GM23338 (cell line): ENCODE measurements around the gene CD69. TPM values are rescaled to one million over a fixed set of nuclear protein-coding genes. Genes with fewer than 3 reads are reported as not detected.

Experiments
- ATAC-seq: fragments of 200-7000 bp; cut with Tn5 transposase; 3 replicates; pipeline ENCODE4 v1.9.1; 2020
- DNase-seq: peaks from one replicate; pipeline ENCODE4 v3.0.0-alpha.2; 2015; ENCODE audit warnings: low spot score
- H2AFZ ChIP-seq: fragments of 200-600 bp; sonication (generic); 2 replicates; pipeline ENCODE4 v1.8.0; 2016; ENCODE audit warnings: antibody characterized with exemption, mild to moderate bottlenecking, moderate library complexity
- H3F3A ChIP-seq: fragments of 200-600 bp; sonication (generic); replicated peaks from 2 replicates; pipeline ENCODE4 v1.8.0; 2017; ENCODE audit warnings: antibody characterized with exemption, mixed run types, low read depth
- H3K27ac ChIP-seq: fragments of 200-600 bp; sonication (generic); 2 replicates; pipeline ENCODE4 v1.6.1; 2016; ENCODE audit warnings: low read depth
- H3K27me3 ChIP-seq: fragments of 200-600 bp; sonication (generic); 2 replicates; pipeline ENCODE4 v1.8.0; 2016; ENCODE audit warnings: mild to moderate bottlenecking, mixed run types, moderate library complexity; ENCODE audit not compliant: insufficient read depth
- H3K36me3 ChIP-seq: fragments of 200-600 bp; sonication (generic); 2 replicates; pipeline ENCODE4 v1.8.0; 2016; ENCODE audit warnings: mild to moderate bottlenecking; ENCODE audit not compliant: insufficient read depth
- H3K4me1 ChIP-seq: fragments of 200-600 bp; sonication (generic); 2 replicates; pipeline ENCODE4 v1.8.0; 2016; ENCODE audit warnings: mild to moderate bottlenecking, moderate library complexity; ENCODE audit not compliant: insufficient read depth
- H3K4me2 ChIP-seq: fragments of 200-600 bp; sonication (generic); 2 replicates; pipeline ENCODE4 v1.7.1; 2017; ENCODE audit warnings: mixed run types
- H3K4me3 ChIP-seq: fragments of 200-600 bp; sonication (generic); 2 replicates; pipeline ENCODE4 v1.6.1; 2016; ENCODE audit warnings: mixed run types
- H3K79me2 ChIP-seq: fragments of 200-600 bp; sonication (generic); replicated peaks from 2 replicates; pipeline ENCODE4 v1.8.0; 2017; ENCODE audit warnings: mild to moderate bottlenecking; ENCODE audit not compliant: insufficient read depth
- H3K9me2 ChIP-seq: fragments of 200-600 bp; sonication (generic); 2 replicates; pipeline ENCODE4 v1.8.0; 2017; ENCODE audit not compliant: insufficient read depth
- H4K20me1 ChIP-seq: fragments of 200-600 bp; sonication (generic); replicated peaks from 2 replicates; pipeline ENCODE4 v1.8.0; 2017; ENCODE audit warnings: mild to moderate bottlenecking; ENCODE audit not compliant: insufficient read depth
- H3K27ac Mint-ChIP-seq: 2 replicates; pipeline ENCODE4 v1.8.0; 2020; ENCODE audit warnings: inconsistent platforms, mild to moderate bottlenecking, moderate library complexity, mixed read lengths
- H3K27me3 Mint-ChIP-seq: 3 replicates; pipeline ENCODE4 v1.8.0; 2022; ENCODE audit warnings: low read depth, mild to moderate bottlenecking, moderate library complexity, mixed read lengths, inconsistent platforms; ENCODE audit not compliant: insufficient read depth, poor library complexity
- H3K36me3 Mint-ChIP-seq: 3 replicates; pipeline ENCODE4 v1.8.0; 2021; ENCODE audit warnings: low read depth, mild to moderate bottlenecking, inconsistent platforms, moderate library complexity, mixed read lengths
- H3K4me1 Mint-ChIP-seq: 3 replicates; pipeline ENCODE4 v1.8.0; 2020; ENCODE audit warnings: mild to moderate bottlenecking, inconsistent platforms, mixed read lengths
- H3K4me3 Mint-ChIP-seq: 3 replicates; pipeline ENCODE4 v1.8.0; 2021; ENCODE audit warnings: moderate library complexity, mild to moderate bottlenecking, inconsistent platforms, mixed read lengths
- H3K9me3 Mint-ChIP-seq: 3 replicates; pipeline ENCODE4 v1.8.0; 2020; ENCODE audit warnings: moderate library complexity, mild to moderate bottlenecking, inconsistent platforms, mixed read lengths
- CREB1 ChIP-seq: fragments of 250-450 bp; sonication (Bioruptor Pico); IDR thresholded peaks from 2 replicates; pipeline ENCODE4 v1.5.0; 2020; ENCODE audit warnings: low read depth, mild to moderate bottlenecking, moderate library complexity
- EZH2 ChIP-seq: fragments of 200-600 bp; sonication (generic); IDR thresholded peaks from one replicate; pipeline ENCODE4 v1.8.0; 2017; ENCODE audit warnings: antibody characterized with exemption, mild to moderate bottlenecking, low read depth; ENCODE audit not compliant: unreplicated experiment
- EZH2phosphoT487 ChIP-seq: fragments of 200-600 bp; sonication (generic); IDR thresholded peaks from one replicate; pipeline ENCODE4 v1.8.1; 2018; ENCODE audit warnings: antibody characterized with exemption; ENCODE audit not compliant: unreplicated experiment
- POLR2AphosphoS5 ChIP-seq: IDR thresholded peaks from 2 replicates; pipeline ENCODE4 v1.6.1; 2016; ENCODE audit warnings: antibody characterized with exemption, low read depth
- STAT1 ChIP-seq: IDR thresholded peaks from one replicate; pipeline ENCODE4 v1.6.1; 2016; ENCODE audit warnings: antibody characterized with exemption; ENCODE audit not compliant: unreplicated experiment
- ZNF114 ChIP-seq: fragments of 250-450 bp; sonication (Bioruptor Pico); IDR thresholded peaks from 2 replicates; pipeline ENCODE4 v1.5.0; 2020; ENCODE audit warnings: mild to moderate bottlenecking, moderate library complexity
- ZNF331 ChIP-seq: fragments of 250-450 bp; sonication (Bioruptor Pico); IDR thresholded peaks from 2 replicates; pipeline ENCODE4 v1.5.0; 2020; ENCODE audit warnings: low read depth, mild to moderate bottlenecking, moderate library complexity
- ZNF462 ChIP-seq: fragments of 250-450 bp; sonication (Bioruptor Pico); IDR thresholded peaks from 2 replicates; pipeline ENCODE4 v1.5.0; 2020; ENCODE audit warnings: mild to moderate bottlenecking, moderate library complexity
- polyA plus RNA-seq: library from polyadenylated mRNA; unstranded; fragments of >200 nt; fragmentation: Nextera tagmentation; extraction: Ambion mirVana; gene quantifications from 2 replicates; pipeline ENCODE4 v1.2.1, GENCODE V29; 2016
- total RNA-seq: library from RNA; depleted of rRNA; stranded (reverse); fragments of >200 nt; shearing (Covaris generic); gene quantifications from 2 replicates; pipeline ENCODE4 v1.2.3, GENCODE V29; 2014

The CD69 gene
- total and polyA plus RNA-seq, 2 experiments from 2014 or later, result not detected

DNA sequence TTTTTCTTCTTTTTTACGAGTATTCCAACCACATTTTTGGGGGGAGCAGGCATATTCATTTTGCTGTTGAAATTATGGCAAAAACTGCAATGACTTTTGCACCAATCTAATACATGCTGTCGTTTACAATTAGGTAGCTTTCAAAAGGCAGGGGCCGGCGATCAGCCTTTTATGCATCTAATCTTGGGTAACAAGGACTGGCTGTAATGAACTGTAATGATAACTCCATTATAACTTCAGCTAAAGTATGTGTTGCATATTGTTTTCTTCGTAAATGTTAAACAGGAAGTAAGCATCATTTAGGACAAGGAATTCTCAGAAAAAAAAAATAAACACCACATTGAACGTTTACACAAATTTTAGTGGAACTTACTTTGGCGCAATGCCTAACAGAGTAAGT lies 36.3 kb upstream of the CD69 start:
- H3K9me3 Mint-ChIP-seq, result no peaks in the 10 kb centered on the region
- ATAC-seq, result no peak
- Histone ChIP-seq H3K4me2 (no peak overlapping the region), H3K27ac (no peak overlapping the region), H3K4me3 (no peak overlapping the region), H3K79me2 (no peaks in the 10 kb centered on the region), H3K27me3 (no peaks in the 10 kb centered on the region), H2AFZ (no peak overlapping the region), H3K36me3 (no peaks in the 10 kb centered on the region), H3F3A (no peaks in the 10 kb centered on the region), H3K4me1 (peaks cover 22% of the 10 kb centered on the region; the same call in 1 of the 2 replicates), H3K9me2 (no peaks in the 10 kb centered on the region), H4K20me1 (no peaks in the 10 kb centered on the region)
- TF ChIP-seq POLR2AphosphoS5 (no peak), EZH2 (no peak), CREB1 (no peak), EZH2phosphoT487 (no peak), ZNF331 (no peak), ZNF114 (CRISPR knock-in tag) (no peak), ZNF462 (CRISPR knock-in tag) (no peak), STAT1 (no peak)
- no peak for DNase-seq
- peaks cover 27% of the 10 kb centered on the region for H3K4me1 Mint-ChIP-seq
- H3K4me3 Mint-ChIP-seq, result no peak overlapping the region
- H3K27ac Mint-ChIP-seq, result 0 out of 2 replicates have a peak overlapping the region, but pooled peaks have one; percentile 53
- no peaks in the 10 kb centered on the region for H3K27me3 Mint-ChIP-seq
- H3K36me3 Mint-ChIP-seq, result no peaks in the 10 kb centered on the region

GRCh38 chr12:9796346-9796745 lies 35.6 kb upstream of the CD69 start:
- Mint-ChIP-seq H3K27ac (0 out of 2 replicates have a peak overlapping the region, but pooled peaks have one; percentile 53), H3K9me3 (no peaks in the 10 kb centered on the region), H3K27me3 (no peaks in the 10 kb centered on the region), H3K36me3 (no peaks in the 10 kb centered on the region), H3K4me3 (no peak overlapping the region), H3K4me1 (peaks cover 27% of the 10 kb centered on the region)
- Histone ChIP-seq H2AFZ (no peak overlapping the region), H3K79me2 (no peaks in the 10 kb centered on the region), H3K4me3 (no peak overlapping the region), H3K9me2 (no peaks in the 10 kb centered on the region), H3K4me2 (no peak overlapping the region), H3K27ac (no peak overlapping the region), H3F3A (no peaks in the 10 kb centered on the region), H3K36me3 (no peaks in the 10 kb centered on the region), H4K20me1 (no peaks in the 10 kb centered on the region), H3K27me3 (no peaks in the 10 kb centered on the region), H3K4me1 (peaks cover 22% of the 10 kb centered on the region; the same call in 1 of the 2 replicates)
- TF ChIP-seq EZH2phosphoT487 (no peak), ZNF114 (CRISPR knock-in tag) (no peak)
- no peak for ATAC-seq
- DNase-seq, result no peak
